Measurements from ENCODE around the gene SLC25A19.

SLC25A19 gene

GRCh38 chr17:75239214-75239613 is 50.0 kb downstream of the SLC25A19 start:
- CTCF ChIA-PET = interaction anchor here (0.6 to 2.6 kb wide), 4 partner anchors 22 to 282 kb away, joined by 3 to 15 read pairs (median 4); partner anchors contain the start of genes GGA3 and MRPS7
- TF ChIP-seq CTCF (conservative IDR thresholded peaks at IDR 0.05; ENCODE audit: low read depth) = no peak
- POLR2A ChIA-PET (ENCODE audit: low non-redundant PET) = interaction anchor here (0.6 kb wide), 2 partner anchors 21 to 120 kb away, joined by 3 to 4 read pairs; no protein-coding TSS in a partner anchor
- H3K27ac ChIP-seq = peak overlapping the region; percentile 51
- no peak for DNase-seq (ENCODE audit: low spot score)

GRCh38 chr17:75238684-75239191 is 50.5 kb downstream of the SLC25A19 start:
- peak overlapping the region; percentile 51 for H3K27ac ChIP-seq
- peak; percentile 68 for DNase-seq (ENCODE audit: low spot score)
- peak; percentile 90 for TF ChIP-seq CTCF (conservative IDR thresholded peaks at IDR 0.05; ENCODE audit: low read depth)
- ChIA-PET POLR2A (ENCODE audit: low non-redundant PET) (interaction anchor here (0.6 kb wide), 1 partner anchor 119 kb away, joined by 4 read pairs; no protein-coding TSS in a partner anchor), CTCF (interaction anchor here (0.8 to 2.6 kb wide), 4 partner anchors 19 to 283 kb away, joined by 3 to 15 read pairs (median 4); partner anchors contain the start of genes GGA3 and MRPS7)

- TF ChIP-seq CTCF (conservative IDR thresholded peaks at IDR 0.05; ENCODE audit: low read depth) = no peak
- no peak for DNase-seq (ENCODE audit: low spot score)
- H3K27ac ChIP-seq = peak overlapping the region; percentile 51
- ChIA-PET CTCF (interaction anchor here (0.5 to 1.2 kb wide), 2 partner anchors 18 to 37 kb away, joined by 3 read pairs; no protein-coding TSS in a partner anchor), POLR2A (ENCODE audit: low non-redundant PET) (no interaction called here)
These were observed 51.1 kb downstream of the SLC25A19 start for GRCh38 chr17:75238020-75238580.

- no peak for DNase-seq (ENCODE audit: low spot score)
- peak overlapping the region; percentile 51 for H3K27ac ChIP-seq
- POLR2A ChIA-PET (ENCODE audit: low non-redundant PET) = no interaction called here
- TF ChIP-seq CTCF (conservative IDR thresholded peaks at IDR 0.05; ENCODE audit: low read depth) = no peak
- CTCF ChIA-PET = interaction anchor here (0.6 to 1.2 kb wide), 2 partner anchors 17 to 100 kb away, joined by 3 read pairs; no protein-coding TSS in a partner anchor
These were observed 51.9 kb downstream of the SLC25A19 start for GRCh38 chr17:75237100-75238014.

GRCh38 chr17:75232786-75233185 is 56.4 kb downstream of the SLC25A19 start:
- H3K27ac ChIP-seq = no peak overlapping the region
- no peak for DNase-seq (ENCODE audit: low spot score)
- CTCF ChIA-PET = no interaction called here
- POLR2A ChIA-PET (ENCODE audit: low non-redundant PET) = no interaction called here
- TF ChIP-seq CTCF (conservative IDR thresholded peaks at IDR 0.05; ENCODE audit: low read depth) = no peak

Data from RWPE1 (cell line).